ENCODE data around the gene RBCK1. TPM values are rescaled to one million over a fixed set of nuclear protein-coding genes. Genes with fewer than 3 reads are reported as not detected.

The RBCK1 gene
- total RNA-seq, 1 donor from 2014 or later = 67.0 TPM

- H3K27me3 ChIP-seq = no peaks in the 10 kb centered on the region
- no peak for DNase-seq (ENCODE audit: extremely low spot score in 2 of 2)
- H3K4me1 ChIP-seq = peaks cover 24% of the 10 kb centered on the region
- no peak overlapping the region for H3K27ac ChIP-seq
- TF ChIP-seq CTCF (IDR thresholded peaks at IDR 0.05) (no peak), POLR2A (IDR thresholded peaks at IDR 0.05) (no peak), POLR2AphosphoS5 (IDR thresholded peaks at IDR 0.05; ENCODE audit: insufficient read depth in 1 of 2, low read depth in 1 of 2) (no peak)
- no peak overlapping the region for H3K4me3 ChIP-seq
- intact Hi-C loops (cut with DNase I) = loop anchor here (10.0 kb wide), 2 partner anchors 107 to 277 kb away; no protein-coding TSS in a partner anchor
- no peaks in the 10 kb centered on the region for H3K36me3 ChIP-seq
- H3K9me3 ChIP-seq = no peaks in the 10 kb centered on the region
Measured at GRCh38 chr20:367486-367887, 40.6 kb upstream of the RBCK1 start.

GRCh38 chr20:368915-369314, 39.2 kb upstream of the RBCK1 start:
- no peak for TF ChIP-seq POLR2AphosphoS5 (IDR thresholded peaks at IDR 0.05; ENCODE audit: insufficient read depth in 1 of 2, low read depth in 1 of 2)
- TF ChIP-seq POLR2A (IDR thresholded peaks at IDR 0.05) = no peak
- no peak for TF ChIP-seq CTCF (IDR thresholded peaks at IDR 0.05)
- H3K9me3 ChIP-seq = no peaks in the 10 kb centered on the region
- H3K36me3 ChIP-seq = no peaks in the 10 kb centered on the region
- H3K4me1 ChIP-seq = peaks cover 25% of the 10 kb centered on the region
- no peaks in the 10 kb centered on the region for H3K27me3 ChIP-seq
- intact Hi-C loops (cut with DNase I) = loop anchor here (10.0 kb wide), 2 partner anchors 106 to 276 kb away; no protein-coding TSS in a partner anchor
- DNase-seq (ENCODE audit: extremely low spot score in 2 of 2) = no peak
- no peak overlapping the region for H3K4me3 ChIP-seq
- H3K27ac ChIP-seq = no peak overlapping the region

- H3K4me1 ChIP-seq = peaks cover 24% of the 10 kb centered on the region
- H3K36me3 ChIP-seq = no peaks in the 10 kb centered on the region
- no peaks in the 10 kb centered on the region for H3K9me3 ChIP-seq
- no peak for TF ChIP-seq POLR2AphosphoS5 (IDR thresholded peaks at IDR 0.05; ENCODE audit: insufficient read depth in 1 of 2, low read depth in 1 of 2)
- no peak for TF ChIP-seq POLR2A (IDR thresholded peaks at IDR 0.05)
- TF ChIP-seq CTCF (IDR thresholded peaks at IDR 0.05) = no peak
- H3K27ac ChIP-seq = no peak overlapping the region
- intact Hi-C loops (cut with DNase I) = no loop called here
- H3K4me3 ChIP-seq = no peak overlapping the region
- no peaks in the 10 kb centered on the region for H3K27me3 ChIP-seq
- DNase-seq (ENCODE audit: extremely low spot score in 2 of 2) = no peak
Measured at GRCh38 chr20:370151-370600, 37.9 kb upstream of the RBCK1 start.

- TF ChIP-seq POLR2A (IDR thresholded peaks at IDR 0.05) = no peak
- TF ChIP-seq POLR2AphosphoS5 (IDR thresholded peaks at IDR 0.05; ENCODE audit: insufficient read depth in 1 of 2, low read depth in 1 of 2) = no peak
- TF ChIP-seq CTCF (IDR thresholded peaks at IDR 0.05) = no peak
- Histone ChIP-seq H3K27me3 (no peaks in the 10 kb centered on the region), H3K4me3 (no peak overlapping the region), H3K36me3 (no peaks in the 10 kb centered on the region), H3K4me1 (peaks cover 18% of the 10 kb centered on the region), H3K27ac (no peak overlapping the region), H3K9me3 (no peaks in the 10 kb centered on the region)
- no peak for DNase-seq (ENCODE audit: extremely low spot score in 2 of 2)
- intact Hi-C loops (cut with DNase I) = no loop called here
Measured at GRCh38 chr20:370977-371754, 36.9 kb upstream of the RBCK1 start.

Measured in vagina (tissue), 2 donors.